Body of pancreas (tissue), 4 donors: ENCODE data around the gene RBM20. TPM values are rescaled to one million over a fixed set of nuclear protein-coding genes. Genes with fewer than 3 reads are reported as not detected.

Experiments
- ATAC-seq: fragments of 150-250 bp; one replicate; pipeline ENCODE4 v1.9.1; 2016
- DNase-seq, 4 donors: peaks; one replicate each; pipeline ENCODE4 v3.0.0-alpha.2; 2019
- H3K27ac ChIP-seq, 4 donors: fragments of 200-600 bp; sonication (generic); 1 replicate in 3 of 4; 2 replicates in 1 of 4; pipeline versions ENCODE4 v1.5.1 to v1.6.1; 2016 to 2019; ENCODE audit warnings: mild to moderate bottlenecking in 1 of 4, mixed read lengths in 1 of 4, moderate library complexity in 1 of 4
- H3K27me3 ChIP-seq, 2 donors: fragments of 200-600 bp; sonication (generic); one replicate each; pipeline ENCODE4 v1.6.0; 2016; ENCODE audit warnings: mild to moderate bottlenecking in 1 of 2
- H3K36me3 ChIP-seq, 2 donors: fragments of 200-600 bp; sonication (generic); replicated peaks in 1 of 2; 2 replicates each; pipeline ENCODE4 v1.5.1; 2016; ENCODE audit warnings: low read depth in 2 of 2; ENCODE audit not compliant: insufficient read depth in 1 of 2
- H3K4me1 ChIP-seq: fragments of 200-600 bp; sonication (generic); one replicate; pipeline ENCODE4 v1.6.0; 2016
- H3K4me3 ChIP-seq, 2 donors: fragments of 200-600 bp; sonication (generic); 1 replicate in 1 of 2; 2 replicates in 1 of 2; pipeline ENCODE4 v1.5.1; 2016 to 2019
- H3K9me3 ChIP-seq, 3 donors: fragments of 200-600 bp; sonication (generic); 1 replicate in 2 of 3; 2 replicates in 1 of 3; pipeline ENCODE4 v1.5.1; 2016
- CTCF ChIP-seq, 7 experiments: fragments of 450-650 bp in 4 of 7; fragments of 200-600 bp in 3 of 7; sonication (generic) in 3 of 7; IDR thresholded peaks; one replicate each; pipeline ENCODE4 v1.5.1; 2016 to 2019; ENCODE audit warnings: antibody characterized with exemption in 7 of 7
- POLR2A ChIP-seq, 3 donors: fragments of 450-650 bp; IDR thresholded peaks; one replicate each; pipeline ENCODE4 v1.6.1; 2016; ENCODE audit warnings: antibody characterized with exemption in 3 of 3, mild to moderate bottlenecking in 2 of 3
- WGBS, 2 donors: methylation state at CpG; one replicate each; pipeline ENCODE4 v1.1.5; 2017; 5-methylcytosine and 5-hydroxymethylcytosine counted together
- intact Hi-C: fragments of 100-400 bp; cut with DNase I; formaldehyde crosslinking; loops from one replicate; pipeline ENCODE4 v1.15.1; 2023
- total RNA-seq, 2 donors: library from RNA; depleted of rRNA; stranded (reverse); fragments of >200 nt; gene quantifications; one replicate each; pipeline ENCODE4 v1.1.0, GENCODE V29; 2016

Gene RBM20
- total RNA-seq, 2 donors from 2014 or later = 14.5 to 39.4 TPM

- whole genome bisulfite sequencing, 2 donors = 89 to 92% methylated on average over 2 of the region's 2 CpGs
- no peak overlapping the region for H3K4me3 ChIP-seq
- no peaks in the 10 kb centered on the region for H3K36me3 ChIP-seq
- H3K4me1 ChIP-seq = peaks cover 8% of the 10 kb centered on the region
- DNase-seq (no peak), ATAC-seq (no peak)
- no peaks in the 10 kb centered on the region for H3K9me3 ChIP-seq
- intact Hi-C loops = loop anchor here (10.0 kb wide), 1 partner anchor 137 kb away; no protein-coding TSS in a partner anchor
- TF ChIP-seq CTCF (IDR thresholded peaks at IDR 0.05) (no peak), POLR2A (IDR thresholded peaks at IDR 0.05) (no peak)
- H3K27ac ChIP-seq = no peak overlapping the region
- H3K27me3 ChIP-seq = no peaks in the 10 kb centered on the region
Observed at GRCh38 chr10:110747609-110748464, 103.7 kb downstream of the RBM20 start.

- Histone ChIP-seq H3K36me3 (no peaks in the 10 kb centered on the region), H3K27me3 (no peaks in the 10 kb centered on the region), H3K9me3 (no peaks in the 10 kb centered on the region), H3K4me3 (no peak overlapping the region), H3K4me1 (peaks cover 8% of the 10 kb centered on the region), H3K27ac (no peak overlapping the region)
- 65 to 68% methylated on average over 3 of the region's 3 CpGs for WGBS, 2 donors
- TF ChIP-seq CTCF (IDR thresholded peaks at IDR 0.05) (no peak), POLR2A (IDR thresholded peaks at IDR 0.05) (no peak)
- intact Hi-C loops = loop anchor here (10.0 kb wide), 1 partner anchor 136 kb away; no protein-coding TSS in a partner anchor
- no peak for DNase-seq
- ATAC-seq = no peak
Observed at GRCh38 chr10:110748970-110749369, 104.8 kb downstream of the RBM20 start.

GRCh38 chr10:110750931-110751330, 106.8 kb downstream of the RBM20 start:
- ATAC-seq (no peak), DNase-seq (no peak)

GRCh38 chr10:110751850-110752249, 107.7 kb downstream of the RBM20 start:
- no peaks in the 10 kb centered on the region for H3K27me3 ChIP-seq
- H3K4me3 ChIP-seq = no peak overlapping the region
- no peak overlapping the region for H3K27ac ChIP-seq
- intact Hi-C loops = no loop called here
- TF ChIP-seq POLR2A (IDR thresholded peaks at IDR 0.05) = no peak
- TF ChIP-seq CTCF (IDR thresholded peaks at IDR 0.05) = no peak
- DNase-seq = no peak
- no peak for ATAC-seq
- 63 to 78% methylated on average over 6 of the region's 6 CpGs for whole genome bisulfite sequencing, 2 donors
- no peaks in the 10 kb centered on the region for H3K36me3 ChIP-seq
- H3K9me3 ChIP-seq = no peaks in the 10 kb centered on the region
- peaks cover 5% of the 10 kb centered on the region for H3K4me1 ChIP-seq

More at GRCh38 chr10:110750931-110751330, 106.8 kb downstream of the RBM20 start:
- TF ChIP-seq CTCF (IDR thresholded peaks at IDR 0.05) (no peak), POLR2A (IDR thresholded peaks at IDR 0.05) (no peak)
- intact Hi-C loops = no loop called here
- Histone ChIP-seq H3K27me3 (no peaks in the 10 kb centered on the region), H3K9me3 (no peaks in the 10 kb centered on the region), H3K4me1 (peaks cover 8% of the 10 kb centered on the region), H3K4me3 (no peak overlapping the region), H3K27ac (no peak overlapping the region), H3K36me3 (no peaks in the 10 kb centered on the region)
- WGBS, 2 donors = 91 to 94% methylated on average over 2 of the region's 2 CpGs
